H54 (cell line): ENCODE results near the gene FLVCR2.

Experiments used
- DNase-seq: peaks from one replicate; pipeline ENCODE4 v3.0.0; 2011; ENCODE audit warnings: low spot score, mixed read lengths; ENCODE audit not compliant: insufficient read length
- FAIRE-seq: peaks from 3 replicates; lab custom pipeline; 2011; peaks lifted over from hg19 to GRCh38; lab: Jason Lieb, UNC
- POLR2A ChIP-seq: IDR thresholded peaks from 2 replicates; pipeline ENCODE4 v1.6.1; 2011; ENCODE audit warnings: low read depth, mild to moderate bottlenecking, low read length

Gene FLVCR2

GRCh38 chr14:75610834-75611233 lies 32.4 kb downstream of the FLVCR2 start:
- FAIRE-seq: no peak
- DNase-seq: no peak
- TF ChIP-seq POLR2A: no peak

GRCh38 chr14:75612157-75612556 lies 33.7 kb downstream of the FLVCR2 start:
- no peak for FAIRE-seq
- no peak for TF ChIP-seq POLR2A

GRCh38 chr14:75614179-75614578 lies 35.8 kb downstream of the FLVCR2 start:
- TF ChIP-seq POLR2A: no peak
- FAIRE-seq (no peak), DNase-seq (no peak)

More at GRCh38 chr14:75612157-75612556, 33.7 kb downstream of the FLVCR2 start:
- no peak for DNase-seq

GRCh38 chr14:75615200-75615599 lies 36.8 kb downstream of the FLVCR2 start:
- FAIRE-seq (no peak), DNase-seq (no peak)
- no peak for TF ChIP-seq POLR2A

- no peak for TF ChIP-seq POLR2A
- FAIRE-seq (no peak), DNase-seq (no peak)
Observed at GRCh38 chr14:75619548-75619947, 41.1 kb downstream of the FLVCR2 start.

GRCh38 chr14:75625034-75625433 lies 46.6 kb downstream of the FLVCR2 start:
- no peak for TF ChIP-seq POLR2A
- DNase-seq (no peak), FAIRE-seq (no peak)

- FAIRE-seq (no peak), DNase-seq (no peak)
- TF ChIP-seq POLR2A: no peak
Observed at GRCh38 chr14:75626396-75626795, 48.0 kb downstream of the FLVCR2 start.

GRCh38 chr14:75626863-75627262 lies 48.4 kb downstream of the FLVCR2 start:
- DNase-seq (no peak), FAIRE-seq (no peak)
- TF ChIP-seq POLR2A: no peak

- DNase-seq: no peak
- FAIRE-seq: no peak
- no peak for TF ChIP-seq POLR2A
Observed at GRCh38 chr14:75627406-75627805, 49.0 kb downstream of the FLVCR2 start.

- DNase-seq: no peak
- no peak for TF ChIP-seq POLR2A
- no peak for FAIRE-seq
Observed at GRCh38 chr14:75628816-75629215, 50.4 kb downstream of the FLVCR2 start.

- TF ChIP-seq POLR2A: no peak
- DNase-seq (no peak), FAIRE-seq (no peak)
Observed at GRCh38 chr14:75630695-75631452, 52.5 kb downstream of the FLVCR2 start.

- no peak for TF ChIP-seq POLR2A
- DNase-seq (no peak), FAIRE-seq (no peak)
Observed at GRCh38 chr14:75631453-75631831, 53.0 kb downstream of the FLVCR2 start.

- FAIRE-seq: no peak
Observed at GRCh38 chr14:75634848-75635247, 56.4 kb downstream of the FLVCR2 start.

GRCh38 chr14:75636100-75636692 lies 57.8 kb downstream of the FLVCR2 start:
- TF ChIP-seq POLR2A: no peak
- no peak for FAIRE-seq
- no peak for DNase-seq

More at GRCh38 chr14:75634848-75635247, 56.4 kb downstream of the FLVCR2 start:
- no peak for TF ChIP-seq POLR2A
- DNase-seq: no peak

- TF ChIP-seq POLR2A: no peak
- DNase-seq: no peak
- FAIRE-seq: no peak
Observed at GRCh38 chr14:75640876-75641275, 62.5 kb downstream of the FLVCR2 start.
